GM12892 (cell line): ENCODE results near the gene TRIM65.

Source experiments
- POLR2A ChIP-seq: IDR thresholded peaks from 2 replicates; pipeline ENCODE4 v1.6.1; 2011; ENCODE audit warnings: low read depth, low read length, control low read depth
- TAF1 ChIP-seq: IDR thresholded peaks from 2 replicates; pipeline ENCODE4 v1.6.1; 2011; ENCODE audit warnings: low read depth, mild to moderate bottlenecking, control low read depth, low read length, borderline replicate concordance

DNA sequence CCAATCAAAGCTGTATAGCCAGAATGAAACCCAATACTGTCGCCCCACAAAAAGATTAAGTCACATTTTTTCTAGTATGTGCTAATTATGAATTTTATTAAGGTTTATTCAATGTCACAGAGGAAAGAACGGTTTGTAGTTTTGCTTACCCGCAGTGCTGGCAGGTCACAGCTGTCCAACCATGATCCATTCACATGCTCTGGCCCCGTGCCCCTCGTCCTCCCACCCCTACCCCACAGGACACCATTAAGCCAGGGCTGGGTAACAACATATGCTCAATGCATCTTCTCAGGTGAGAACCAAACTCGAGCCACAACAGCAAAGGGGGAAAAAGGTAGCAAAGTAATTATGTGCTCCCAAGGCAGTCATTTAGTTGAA lies 44.7 kb upstream of the TRIM65 start:
- TF ChIP-seq POLR2A, result no peak
- no peak for TF ChIP-seq TAF1
